ENCODE measurements around the gene MYH9.
"Not testable (repeated sequence)": the region's sequence is repeated elsewhere in the genome, so short reads cannot be mapped to it uniquely, and the experiment has no call there.

MYH9 gene

GRCh38 chr22:36387959-36388726 lies at the start of gene MYH9:
MYH9 (minus strand) TSS chr22:36387967; CDS start chr22:36349236, 38,731 bp downstream.
- peak; percentile 98 for DNase-seq (ENCODE audit: low read depth)

GRCh38 chr22:36435516-36436415 lies 48.0 kb upstream of the MYH9 start:
- DNase-seq (ENCODE audit: low read depth): peak; percentile 36

DNA sequence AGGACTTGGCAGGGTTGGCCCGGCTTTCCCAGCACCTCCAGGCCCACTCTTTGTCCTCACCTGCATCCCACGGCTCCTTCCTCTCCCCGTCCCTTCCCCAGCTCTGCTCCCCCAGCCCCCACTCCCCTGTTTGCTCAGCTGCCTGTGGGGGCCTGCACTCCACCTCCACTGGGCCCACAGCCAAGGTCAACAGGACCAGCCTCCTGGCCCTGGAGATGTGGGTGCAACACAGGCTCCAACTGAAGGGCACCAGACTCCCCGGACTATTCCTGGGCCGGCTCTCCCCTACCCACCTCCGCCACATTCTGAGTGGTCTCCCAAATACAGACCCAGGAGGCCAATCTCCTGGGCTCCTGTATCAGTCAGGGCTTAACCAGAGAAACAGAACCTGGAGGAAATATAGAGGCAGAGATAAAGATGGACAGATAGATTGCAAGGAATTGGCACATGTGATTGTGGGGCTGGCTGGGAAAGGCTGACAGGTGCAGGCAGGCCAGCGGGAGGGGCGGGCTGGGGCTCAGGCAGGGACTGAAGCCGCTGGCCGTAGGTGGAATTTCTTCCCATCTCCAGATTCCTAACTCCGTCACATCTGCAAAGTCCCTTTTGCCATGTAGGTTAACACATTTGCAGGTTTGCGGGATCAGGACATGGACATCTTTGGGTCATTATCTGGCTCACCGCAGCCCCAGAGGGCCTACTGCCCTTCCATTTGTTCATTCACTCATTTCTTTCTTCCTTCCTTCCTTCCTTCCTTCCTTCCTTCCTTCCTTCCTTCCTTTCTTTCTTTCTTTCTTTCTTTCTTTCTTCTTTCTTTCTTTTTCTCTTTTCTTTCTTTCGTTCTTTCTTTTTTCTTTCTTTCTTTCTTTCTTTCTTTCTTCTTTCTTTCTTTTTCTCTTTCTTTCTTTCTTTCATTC lies 45.8 kb upstream of the MYH9 start:
- DNase-seq (ENCODE audit: low read depth): no peak

GRCh38 chr22:36432592-36433317 lies 45.0 kb upstream of the MYH9 start:
- DNase-seq (ENCODE audit: low read depth): no peak

DNA sequence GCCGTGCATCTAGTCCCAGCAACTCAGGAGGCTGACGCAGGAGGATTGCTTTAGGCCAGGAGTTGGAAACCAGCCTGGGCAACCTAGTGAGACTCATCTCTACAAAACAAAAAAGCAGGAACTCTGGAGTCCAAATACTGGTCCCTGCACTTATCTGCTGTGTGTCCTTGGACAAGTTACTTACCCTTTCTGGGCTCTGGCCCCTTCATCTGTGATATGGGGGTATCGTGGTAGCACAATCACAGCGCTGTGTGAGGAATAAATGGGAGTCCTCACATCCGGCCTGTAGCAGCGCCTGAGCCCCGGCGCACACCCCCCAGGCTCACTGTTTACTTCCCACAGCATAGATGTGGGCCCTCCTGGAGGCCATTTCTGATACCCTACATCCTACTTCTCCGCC lies 44.2 kb upstream of the MYH9 start:
- DNase-seq (ENCODE audit: low read depth): no peak

GRCh38 chr22:36430863-36431262 lies 43.1 kb upstream of the MYH9 start:
- DNase-seq (ENCODE audit: low read depth): no peak

GRCh38 chr22:36427952-36428351 lies 40.2 kb upstream of the MYH9 start:
- DNase-seq (ENCODE audit: low read depth): not testable (repeated sequence)

DNA sequence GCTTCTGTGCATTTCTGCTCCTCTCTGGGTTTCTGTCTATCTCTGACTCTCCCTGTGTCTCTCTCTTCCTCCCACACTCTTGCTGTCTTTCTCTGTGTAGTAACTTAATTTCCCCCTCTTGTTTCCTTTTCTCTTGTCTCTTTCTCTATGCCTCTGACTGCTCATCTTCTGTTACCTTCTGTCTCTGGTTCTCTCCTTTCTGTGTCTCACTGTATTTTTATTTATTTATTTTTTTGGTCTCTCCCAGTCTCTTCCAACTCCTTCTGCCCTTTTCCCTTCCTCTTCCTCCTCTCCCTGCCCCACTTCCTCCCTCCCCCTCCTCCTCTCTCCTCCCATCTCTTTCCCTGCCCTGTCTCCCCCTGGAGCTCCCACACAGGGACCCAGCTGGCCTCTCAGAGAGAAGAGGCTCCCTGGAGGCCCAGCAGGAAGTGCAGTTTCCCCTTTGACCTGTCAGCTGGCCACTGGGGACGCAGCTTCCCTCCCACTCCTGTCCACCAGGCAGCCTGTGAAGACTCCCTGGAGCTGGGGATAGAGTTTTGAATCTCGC lies 38.3 kb upstream of the MYH9 start:
- DNase-seq (ENCODE audit: low read depth): no peak

GRCh38 chr22:36424901-36425579 lies 37.3 kb upstream of the MYH9 start:
- DNase-seq (ENCODE audit: low read depth): no peak

DNA sequence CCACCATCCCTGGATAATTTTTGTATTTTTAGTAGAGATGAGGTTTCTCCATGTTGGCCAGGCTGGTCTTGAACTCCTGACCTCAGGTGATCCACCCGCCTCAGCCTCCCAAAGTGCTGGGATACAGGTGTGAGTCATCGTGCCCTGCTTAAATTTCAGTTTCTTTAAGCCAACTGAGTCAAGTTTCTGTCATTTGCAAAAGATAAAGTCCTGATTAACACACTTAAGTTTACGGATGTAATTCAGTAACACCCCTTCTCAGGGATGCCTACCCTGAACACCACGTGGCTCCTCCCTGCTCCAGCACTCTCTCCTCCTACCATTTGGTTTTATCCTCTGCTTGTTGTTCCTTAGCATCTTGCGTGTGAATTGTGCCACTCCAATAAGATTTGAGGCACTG lies 36.7 kb upstream of the MYH9 start:
- not testable (repeated sequence) for DNase-seq (ENCODE audit: low read depth)

GRCh38 chr22:36423461-36424404 lies 36.0 kb upstream of the MYH9 start:
- DNase-seq (ENCODE audit: low read depth): no peak

- no peak for DNase-seq (ENCODE audit: low read depth)
Observed at GRCh38 chr22:36422287-36423014, 34.7 kb upstream of the MYH9 start.

DNA sequence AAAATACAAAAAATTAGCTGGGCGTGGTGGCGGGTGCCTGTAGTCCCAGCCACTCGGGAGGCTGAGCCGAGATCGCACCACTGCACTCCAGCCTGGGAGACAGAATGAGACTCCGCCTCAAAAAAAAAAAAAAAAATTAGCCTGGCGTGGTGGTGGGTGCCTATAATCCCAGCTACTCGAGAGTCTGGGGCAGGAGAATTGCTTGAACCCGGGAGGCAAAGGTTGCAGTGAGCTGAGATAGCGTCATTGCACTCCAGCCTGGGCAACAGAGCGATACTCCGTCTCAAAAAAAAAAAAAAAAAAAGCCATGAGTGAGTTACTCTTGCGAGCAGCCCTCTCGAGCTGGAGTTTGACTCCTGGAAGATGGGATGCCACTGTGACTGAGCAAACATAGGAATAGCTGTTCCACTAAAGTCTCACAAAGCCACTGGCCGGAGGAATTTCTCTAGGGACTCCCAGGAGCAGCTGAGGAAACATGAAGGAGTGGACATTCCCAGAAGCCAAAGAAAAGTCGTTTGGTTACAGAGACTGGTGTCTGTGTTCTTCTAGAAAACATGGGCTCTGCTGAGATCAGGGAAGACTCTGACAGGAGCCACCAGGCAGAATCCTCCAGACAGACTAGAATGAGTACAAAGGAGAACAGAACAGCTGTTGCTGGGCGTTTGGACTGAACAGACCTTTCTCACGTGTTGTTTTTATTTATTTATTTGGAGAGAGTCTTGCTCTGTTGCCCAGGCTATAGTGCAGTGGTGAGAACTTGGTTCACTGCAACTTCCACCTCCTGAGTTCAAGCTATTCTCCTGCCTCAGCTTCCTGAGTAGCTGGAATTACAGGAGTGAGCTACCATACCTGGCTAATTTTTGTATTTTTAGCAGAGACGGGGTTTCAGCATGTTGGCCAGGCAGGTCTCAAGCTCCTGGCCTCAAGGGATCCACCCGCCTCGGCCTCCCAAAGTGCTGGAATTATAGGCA lies 32.4 kb upstream of the MYH9 start:
- no peak for DNase-seq (ENCODE audit: low read depth)

GRCh38 chr22:36419177-36419911 lies 31.6 kb upstream of the MYH9 start:
- DNase-seq (ENCODE audit: low read depth): no peak

- no peak for DNase-seq (ENCODE audit: low read depth)
Observed at GRCh38 chr22:36417281-36417686, 29.5 kb upstream of the MYH9 start.

DNA sequence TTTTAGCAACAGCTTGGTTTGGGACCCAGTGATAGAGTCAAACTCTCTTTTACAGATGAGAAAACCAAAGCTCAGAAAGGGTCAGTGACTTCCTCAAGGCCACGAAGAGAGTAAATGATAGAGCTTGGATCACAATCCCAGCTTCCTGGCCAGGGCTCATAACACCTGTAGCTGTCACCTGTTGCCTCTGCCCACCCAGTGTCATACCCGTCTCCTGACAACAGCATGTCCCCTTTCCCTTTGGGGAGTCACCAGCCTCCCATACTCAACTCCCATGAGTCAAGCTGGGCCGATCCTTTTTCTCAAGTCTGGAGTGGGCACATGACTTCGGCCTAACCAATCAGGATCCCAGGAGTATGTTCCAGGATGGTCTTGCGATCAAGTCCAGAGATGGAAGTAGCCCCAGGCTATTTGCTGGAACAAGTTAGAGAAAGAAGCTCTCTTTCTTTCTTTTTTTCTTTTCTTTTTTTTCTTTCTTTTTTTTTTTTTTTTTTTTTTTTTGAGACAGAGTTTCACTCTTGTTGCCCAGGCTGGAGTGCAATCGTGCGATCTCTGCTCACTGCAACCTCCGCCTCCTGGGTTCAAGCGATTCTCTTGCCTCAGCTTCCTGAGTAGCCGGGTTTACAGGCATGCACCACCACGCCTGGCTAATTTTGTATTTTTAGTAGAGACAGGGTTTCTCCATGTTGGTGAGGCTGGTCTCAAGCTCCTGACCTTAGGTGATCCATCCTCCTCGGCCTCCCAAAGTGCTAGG lies 27.8 kb upstream of the MYH9 start:
- no peak for DNase-seq (ENCODE audit: low read depth)
